Measurements from ENCODE around the gene CSNK1G2.
"Not testable (repeated sequence)": the region's sequence is repeated elsewhere in the genome, so short reads cannot be mapped to it uniquely, and the experiment has no call there.

CSNK1G2 gene

DNA sequence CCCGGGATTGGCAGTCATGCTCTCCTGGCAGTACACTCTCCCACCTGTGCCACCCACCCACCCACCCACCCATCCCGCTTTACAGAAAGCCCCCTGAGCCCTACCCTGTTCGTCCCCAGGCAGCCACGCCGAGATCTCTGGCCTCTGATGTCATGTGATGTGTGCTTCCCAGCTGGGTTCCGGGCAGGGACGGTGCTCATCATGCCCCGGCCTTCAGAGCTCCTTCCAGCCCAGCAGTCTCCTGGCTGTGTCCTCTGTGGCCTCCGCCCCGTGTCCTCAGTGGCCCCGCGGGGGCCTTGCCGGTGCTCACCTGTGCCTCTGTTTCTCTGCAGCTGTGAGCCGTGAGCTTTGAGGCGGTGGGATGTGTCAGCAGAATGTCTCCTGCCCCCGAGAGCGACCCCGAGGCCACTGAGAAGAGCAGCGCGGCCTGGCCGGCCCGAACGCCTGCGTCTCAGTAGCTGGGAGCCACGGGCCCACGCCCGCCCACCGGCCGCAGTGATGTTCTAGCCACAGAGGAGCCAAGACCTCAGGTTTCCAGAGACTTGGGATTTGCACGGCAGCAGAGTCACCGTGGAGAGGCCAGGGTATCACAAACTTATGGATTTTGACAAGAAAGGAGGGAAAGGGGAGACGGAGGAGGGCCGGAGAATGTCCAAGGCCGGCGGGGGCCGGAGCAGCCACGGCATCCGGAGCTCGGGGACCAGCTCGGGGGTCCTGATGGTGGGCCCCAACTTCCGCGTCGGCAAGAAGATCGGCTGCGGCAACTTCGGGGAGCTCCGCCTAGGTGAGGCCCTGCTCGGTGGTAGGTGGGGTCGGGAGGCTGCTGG lies 28.4 kb downstream of the CSNK1G2 start:
- DNase-seq, result no peak

DNA sequence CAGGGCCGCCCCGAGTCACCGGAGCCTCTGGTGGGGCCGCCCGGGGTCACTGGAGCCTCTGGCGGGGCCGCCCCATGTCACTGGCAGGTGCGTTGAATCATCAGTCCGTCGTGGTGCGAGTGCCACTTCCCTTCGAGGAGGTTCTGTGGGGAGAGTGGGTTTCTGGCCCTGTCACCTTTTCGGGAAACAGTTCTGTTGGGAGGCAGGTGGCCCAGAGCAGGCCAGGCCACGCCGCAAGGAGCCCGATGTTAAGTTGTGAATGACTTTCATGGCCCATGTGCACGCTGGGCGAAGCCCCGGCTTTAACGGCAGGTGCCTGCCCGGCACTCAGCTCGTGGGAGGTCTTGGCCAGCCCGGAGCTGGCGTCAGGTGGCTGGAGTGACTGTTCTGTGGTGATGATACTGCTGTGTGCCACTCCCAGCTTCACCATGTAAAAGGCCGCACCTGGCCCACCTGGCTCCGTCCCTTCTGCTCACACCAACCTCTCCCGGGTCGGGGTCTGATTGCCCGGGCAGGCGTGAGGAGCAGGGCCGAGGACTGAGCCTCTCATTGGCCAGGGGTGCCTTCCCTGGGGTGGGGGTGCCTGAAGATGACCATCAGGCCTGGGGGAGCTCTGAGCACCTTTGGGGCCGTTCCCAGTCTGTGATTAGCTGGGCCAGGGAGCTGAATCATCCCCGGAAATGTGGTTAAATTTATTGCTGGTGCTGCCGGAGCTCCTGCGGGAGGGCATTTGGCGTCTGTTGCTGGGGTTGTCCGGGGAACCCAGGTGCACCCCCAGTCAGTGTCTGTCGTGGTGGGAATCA lies 29.2 kb downstream of the CSNK1G2 start:
- no peak for DNase-seq

DNA sequence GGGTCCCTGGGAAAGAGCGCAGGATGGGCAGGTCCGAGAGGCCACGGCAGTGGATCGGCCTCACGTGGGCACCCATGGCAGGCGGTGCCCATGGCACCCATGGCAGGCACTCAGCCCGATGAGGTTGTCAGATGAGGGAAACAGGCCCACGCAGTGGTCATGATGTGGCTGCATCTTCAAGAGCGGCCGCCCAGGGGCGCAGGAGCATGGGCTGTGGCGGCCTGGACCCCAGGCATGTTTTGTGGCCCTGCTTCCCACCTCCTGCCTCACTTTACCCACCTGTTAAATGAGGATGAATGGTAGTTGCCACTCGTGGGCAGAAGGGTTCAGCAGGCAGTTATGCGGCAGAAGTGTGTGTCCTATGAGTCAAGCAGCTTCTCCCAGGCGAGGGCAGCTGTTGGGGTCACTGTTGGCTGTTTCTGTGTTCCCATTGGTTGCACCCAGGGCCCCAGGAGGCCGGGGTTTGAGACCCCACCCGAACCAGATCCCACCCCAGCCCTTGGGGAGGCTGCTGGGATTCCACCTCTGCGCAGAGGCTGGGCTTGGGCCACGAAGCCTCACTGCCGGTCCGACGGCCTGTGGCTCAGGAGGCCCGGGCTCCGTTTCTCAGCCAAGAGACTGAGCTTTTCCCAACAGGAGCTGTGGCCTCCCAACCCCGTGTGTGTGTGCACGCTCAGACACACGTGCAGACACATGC lies 30.0 kb downstream of the CSNK1G2 start:
- DNase-seq, result no peak

DNA sequence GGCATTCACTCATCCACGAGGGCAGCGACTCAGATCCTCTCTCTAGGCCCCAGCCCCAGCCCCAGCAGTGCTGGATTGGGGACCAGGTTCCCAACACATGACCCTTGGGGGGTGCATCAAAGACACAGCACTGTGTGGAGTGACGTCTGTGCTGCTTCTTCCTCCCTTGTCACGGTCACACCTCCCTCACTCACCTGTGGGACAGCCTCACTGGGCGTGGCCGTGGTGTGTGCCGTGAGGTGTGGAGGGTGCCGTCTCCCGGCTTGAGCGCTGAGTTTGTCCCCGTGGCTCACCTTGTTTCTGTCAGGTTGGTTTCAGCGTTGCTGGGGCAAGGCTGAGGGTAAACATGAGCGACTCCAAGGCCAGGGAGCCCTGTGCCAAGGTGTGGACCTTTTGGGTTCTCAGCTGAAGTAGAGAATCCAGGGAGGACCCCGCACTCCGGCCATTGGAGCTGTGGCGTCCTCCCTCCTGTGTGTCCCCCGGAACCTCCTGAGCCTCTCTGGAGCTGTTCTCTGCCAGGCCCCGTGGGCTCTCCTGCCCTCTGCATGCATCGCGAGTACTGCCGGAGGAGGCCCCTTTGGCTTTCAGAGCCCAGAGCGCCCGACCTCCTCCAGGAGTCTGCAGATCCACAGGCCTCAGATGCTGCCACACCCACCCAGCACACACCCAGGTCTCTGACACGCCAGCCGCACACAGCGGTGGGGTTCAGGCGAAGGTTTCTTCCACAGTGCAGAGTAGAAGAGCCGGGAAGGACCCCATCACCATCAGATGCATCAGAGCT lies 33.6 kb downstream of the CSNK1G2 start:
- no peak for DNase-seq

DNA sequence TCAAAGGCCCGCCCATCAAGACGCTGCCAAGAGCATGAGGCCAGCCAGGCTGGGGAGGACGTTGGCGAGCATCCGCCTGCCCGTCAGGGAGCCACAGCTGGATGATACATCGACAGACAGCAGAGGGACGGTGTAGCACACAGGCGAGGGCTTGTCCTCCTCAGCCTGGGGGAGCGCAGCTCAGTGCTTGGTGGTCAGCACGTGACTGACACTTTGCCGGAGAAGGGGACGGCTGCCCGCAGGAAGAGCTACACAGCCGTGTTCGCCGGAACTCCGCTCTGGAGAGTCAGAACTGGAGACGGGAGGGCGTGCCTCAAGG lies 34.1 kb downstream of the CSNK1G2 start:
- no peak for DNase-seq

DNA sequence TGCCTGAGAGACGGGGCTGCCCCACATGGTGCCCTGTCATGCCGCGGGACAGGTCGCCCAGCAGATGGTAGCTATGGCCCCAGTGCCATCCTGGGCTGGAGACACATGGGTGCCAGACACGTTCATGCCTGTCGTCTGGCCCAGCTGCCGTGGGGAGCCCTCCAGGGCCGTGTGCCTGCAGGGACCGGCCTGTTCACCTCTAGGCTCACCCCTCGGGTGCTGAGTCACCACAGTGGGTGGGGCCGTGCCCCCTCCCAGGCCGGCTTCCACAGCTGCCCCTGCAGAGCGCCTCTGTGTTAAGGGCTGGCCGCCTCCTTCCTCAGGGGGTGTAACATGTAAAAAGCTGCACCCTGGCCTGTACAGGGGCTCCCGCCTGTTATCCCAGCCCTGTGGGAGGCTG lies 36.1 kb downstream of the CSNK1G2 start:
- no peak for DNase-seq

DNA sequence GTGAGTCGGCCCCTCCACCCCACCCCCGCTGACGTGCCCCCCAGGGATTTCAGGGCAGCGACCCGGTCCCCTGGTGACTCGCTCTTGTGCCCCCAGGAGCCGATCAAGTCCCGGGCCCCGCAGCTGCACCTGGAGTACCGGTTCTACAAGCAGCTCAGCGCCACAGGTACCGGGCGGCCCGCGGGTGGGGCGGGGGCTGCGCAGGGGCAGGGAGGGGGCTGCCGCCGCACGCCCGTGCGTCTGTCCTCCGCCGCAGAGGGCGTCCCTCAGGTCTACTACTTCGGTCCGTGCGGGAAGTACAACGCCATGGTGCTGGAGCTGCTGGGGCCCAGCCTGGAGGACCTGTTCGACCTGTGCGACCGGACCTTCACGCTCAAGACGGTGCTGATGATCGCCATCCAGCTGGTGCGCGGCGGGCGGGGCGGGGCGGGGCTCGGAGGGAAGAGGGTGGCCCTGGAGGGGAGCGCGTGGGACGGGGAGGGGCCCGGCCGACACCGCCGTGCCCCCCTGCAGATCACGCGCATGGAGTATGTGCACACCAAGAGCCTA lies 37.4 kb downstream of the CSNK1G2 start:
- DNase-seq, result no peak

DNA sequence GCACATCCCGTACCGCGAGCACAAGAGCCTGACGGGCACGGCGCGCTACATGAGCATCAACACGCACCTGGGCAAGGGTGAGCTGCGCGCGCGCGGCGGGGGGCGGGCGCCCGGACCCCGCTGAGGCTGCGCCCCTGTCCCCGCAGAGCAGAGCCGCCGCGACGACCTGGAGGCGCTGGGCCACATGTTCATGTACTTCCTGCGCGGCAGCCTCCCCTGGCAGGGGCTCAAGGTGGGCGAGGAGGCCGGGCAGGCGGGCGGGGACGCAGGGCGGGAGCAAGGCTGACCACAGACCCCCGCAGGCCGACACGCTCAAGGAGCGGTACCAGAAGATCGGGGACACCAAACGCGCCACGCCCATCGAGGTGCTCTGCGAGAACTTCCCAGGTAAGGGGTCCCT lies 38.0 kb downstream of the CSNK1G2 start:
- no peak for DNase-seq

DNA sequence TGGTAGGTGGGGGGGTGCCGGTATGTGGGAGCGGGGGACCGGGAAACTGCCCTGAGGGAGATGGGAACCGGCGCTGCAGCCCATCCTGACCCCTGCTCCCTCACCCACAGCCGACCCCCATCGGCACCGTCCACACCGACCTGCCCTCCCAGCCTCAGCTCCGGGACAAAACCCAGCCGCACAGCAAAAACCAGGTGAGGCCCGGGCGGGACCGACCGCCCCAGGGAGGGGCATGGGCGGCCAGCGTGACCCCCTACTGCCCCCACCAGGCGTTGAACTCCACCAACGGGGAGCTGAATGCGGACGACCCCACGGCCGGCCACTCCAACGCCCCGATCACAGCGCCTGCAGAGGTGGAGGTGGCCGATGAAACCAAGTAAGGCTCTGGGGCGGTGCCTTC lies 38.7 kb downstream of the CSNK1G2 start:
- no peak for DNase-seq

DNA sequence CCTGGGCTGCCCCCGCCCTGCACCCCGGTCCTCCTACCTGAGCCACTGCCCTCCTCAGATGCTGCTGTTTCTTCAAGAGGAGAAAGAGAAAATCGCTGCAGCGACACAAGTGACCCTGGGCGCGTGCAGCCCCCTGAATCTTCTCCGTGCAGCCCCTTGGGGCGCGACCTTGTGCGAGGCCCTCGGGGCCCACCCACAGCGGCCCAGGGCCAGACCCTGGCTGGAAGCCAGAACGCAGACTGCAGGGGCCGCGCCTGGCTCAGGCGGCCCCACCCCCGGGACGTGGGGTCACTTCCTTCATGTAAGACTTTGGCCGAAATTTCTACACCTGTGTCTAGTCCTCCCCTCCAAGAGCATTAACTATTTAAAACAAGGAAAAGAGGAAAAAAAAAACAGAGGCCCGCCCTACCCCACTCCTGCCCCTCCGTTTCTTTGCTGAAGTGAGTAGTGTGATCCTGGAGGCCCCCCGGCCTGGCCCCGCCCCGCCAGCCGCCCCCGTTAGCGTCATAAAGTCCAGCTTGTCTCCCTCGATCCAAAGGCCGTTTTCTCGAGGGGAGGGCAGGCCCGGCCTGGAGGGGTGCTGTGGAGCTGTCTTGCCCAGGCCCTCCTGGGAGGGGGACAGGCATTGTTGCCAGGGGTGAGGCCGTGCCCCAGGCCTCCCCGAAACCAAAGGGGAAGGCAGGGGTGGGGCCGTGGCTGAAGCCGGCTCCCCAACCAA lies 39.3 kb downstream of the CSNK1G2 start:
- no peak for DNase-seq

DNA sequence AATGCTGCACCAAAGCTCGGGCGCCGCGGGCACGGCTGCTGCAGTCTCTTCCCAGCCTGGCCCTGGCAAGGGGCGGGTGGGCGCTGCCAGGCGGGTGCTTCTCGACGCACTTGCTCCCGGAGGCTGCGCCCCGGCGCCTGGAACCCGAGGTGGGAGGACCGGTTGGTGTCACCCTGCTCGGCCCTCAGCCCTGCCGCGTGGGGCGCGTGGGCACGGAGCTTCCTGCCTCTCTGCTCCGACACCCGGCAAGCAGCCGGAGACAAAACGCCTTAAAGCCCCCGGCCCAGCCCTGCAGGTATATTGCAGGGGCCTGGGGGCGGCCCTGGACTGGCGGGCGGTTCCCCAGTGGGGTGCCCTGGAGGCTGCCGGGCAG lies 39.8 kb downstream of the CSNK1G2 start:
- DNase-seq, result no peak

DNA sequence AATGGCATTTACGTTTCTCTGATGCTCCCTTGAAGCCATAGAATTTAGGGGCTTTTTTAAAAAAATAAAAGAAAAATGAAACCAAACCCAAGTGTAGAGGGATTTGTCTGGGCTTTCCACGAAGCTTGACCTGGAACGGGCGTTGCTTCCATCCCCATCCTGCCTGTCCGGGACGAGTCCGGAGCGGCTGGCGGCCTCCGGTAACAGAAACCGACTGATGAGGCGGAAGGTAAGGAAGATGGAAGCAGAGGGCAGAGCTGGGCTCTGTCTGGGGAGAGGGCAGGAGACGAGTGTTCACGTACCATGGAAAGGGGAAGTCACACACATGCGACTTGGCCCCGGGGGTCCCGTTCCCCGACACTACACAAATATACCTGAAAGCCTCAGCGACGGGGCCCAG lies 40.3 kb downstream of the CSNK1G2 start:
- no peak for DNase-seq

DNA sequence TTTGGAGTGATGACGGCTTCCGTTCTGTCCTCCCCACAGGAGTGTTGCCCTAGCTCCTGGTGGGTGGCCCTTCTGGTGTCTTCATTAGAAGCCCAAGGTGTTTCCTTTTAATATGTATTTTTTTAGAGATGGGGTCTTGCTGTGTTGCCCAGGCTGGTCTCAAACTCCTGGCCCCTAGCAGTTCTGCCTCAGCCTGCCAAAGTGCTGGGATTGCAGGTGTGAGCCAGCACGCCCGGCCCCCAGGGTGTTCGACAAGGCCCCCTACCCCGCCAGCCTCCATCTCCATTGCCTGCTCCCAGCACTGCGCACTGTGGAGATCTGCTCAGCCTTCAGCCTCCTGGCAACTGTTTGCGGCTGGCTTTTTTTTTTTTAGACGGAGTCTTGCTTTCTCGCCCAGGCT lies 43.4 kb downstream of the CSNK1G2 start:
- no peak for DNase-seq

DNA sequence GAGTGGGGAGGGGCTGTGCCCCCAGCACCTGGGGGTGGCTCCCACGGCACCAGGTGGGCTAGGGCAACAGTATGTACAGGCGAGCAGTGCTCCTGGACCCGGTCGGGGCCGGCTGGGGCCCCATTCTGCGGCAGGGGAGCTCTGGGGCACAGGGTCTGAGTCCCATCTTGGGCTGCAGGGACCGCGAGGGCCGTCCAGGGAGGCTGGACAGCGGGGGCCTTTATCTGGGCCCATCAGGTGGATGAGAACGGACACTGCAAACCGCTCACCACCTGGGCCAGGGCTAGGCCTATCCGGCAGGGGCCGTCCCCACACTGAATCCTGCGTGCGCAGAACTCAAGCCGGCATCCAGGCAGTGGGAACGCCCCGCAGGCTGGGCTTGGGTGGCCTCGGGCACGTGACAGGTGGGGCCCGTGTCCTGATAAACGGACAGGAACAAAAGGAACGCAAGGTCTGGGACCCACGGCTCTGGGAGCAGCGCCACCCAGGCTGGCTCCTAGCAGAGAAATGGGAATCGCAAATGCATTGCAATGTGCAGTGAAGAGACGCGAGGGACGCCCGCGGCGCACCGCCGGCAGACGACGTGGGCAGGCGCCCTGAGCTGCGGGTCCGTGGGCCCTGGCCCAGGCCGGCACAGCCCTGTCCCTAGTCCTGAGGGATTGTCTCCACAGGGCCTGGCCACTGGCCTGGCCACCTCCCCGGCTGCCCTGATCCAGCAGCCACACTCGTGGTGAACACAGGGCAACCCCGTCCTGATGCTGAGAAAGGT lies 44.8 kb downstream of the CSNK1G2 start:
- no peak for DNase-seq

DNA sequence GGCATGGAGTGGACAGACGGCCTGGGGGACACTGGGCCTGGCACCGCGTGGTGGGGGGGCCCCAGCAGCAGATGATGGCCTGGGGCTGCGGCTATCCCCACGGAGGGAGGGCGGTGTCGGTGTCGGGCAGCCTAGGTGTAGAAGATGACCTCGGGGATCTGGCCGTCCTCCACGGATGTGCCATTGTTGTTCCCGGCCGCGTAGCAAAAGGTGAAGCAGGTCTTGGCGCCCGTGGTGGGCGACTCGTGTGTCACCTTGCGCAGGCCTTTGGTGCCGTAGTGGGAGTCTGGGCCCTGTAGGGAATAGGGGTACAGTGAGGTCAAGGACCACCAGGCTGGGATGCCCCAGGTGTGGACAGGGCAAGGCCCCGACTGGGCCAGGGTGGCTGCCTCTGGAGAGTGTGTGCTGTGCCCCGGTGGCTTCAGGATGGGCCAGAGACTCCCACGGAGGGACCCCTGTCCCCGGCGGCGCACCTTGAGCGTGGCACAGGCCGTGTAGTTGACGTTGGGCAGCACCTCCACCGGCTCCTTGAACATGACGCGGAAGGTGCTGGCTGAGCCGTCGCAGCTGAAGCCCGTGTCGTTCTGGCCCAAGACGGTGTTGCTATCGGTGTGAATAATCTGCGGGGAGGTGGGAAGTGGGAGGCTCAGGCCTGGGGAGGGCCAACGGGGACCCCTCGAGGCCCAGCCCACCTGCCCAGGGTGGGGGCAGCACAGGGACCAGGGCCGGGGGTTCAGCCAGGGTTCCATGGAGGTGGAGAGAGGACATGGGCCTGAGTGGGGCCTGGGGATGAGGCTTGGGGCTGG lies 45.6 kb downstream of the CSNK1G2 start:
- DNase-seq, result no peak

DNA sequence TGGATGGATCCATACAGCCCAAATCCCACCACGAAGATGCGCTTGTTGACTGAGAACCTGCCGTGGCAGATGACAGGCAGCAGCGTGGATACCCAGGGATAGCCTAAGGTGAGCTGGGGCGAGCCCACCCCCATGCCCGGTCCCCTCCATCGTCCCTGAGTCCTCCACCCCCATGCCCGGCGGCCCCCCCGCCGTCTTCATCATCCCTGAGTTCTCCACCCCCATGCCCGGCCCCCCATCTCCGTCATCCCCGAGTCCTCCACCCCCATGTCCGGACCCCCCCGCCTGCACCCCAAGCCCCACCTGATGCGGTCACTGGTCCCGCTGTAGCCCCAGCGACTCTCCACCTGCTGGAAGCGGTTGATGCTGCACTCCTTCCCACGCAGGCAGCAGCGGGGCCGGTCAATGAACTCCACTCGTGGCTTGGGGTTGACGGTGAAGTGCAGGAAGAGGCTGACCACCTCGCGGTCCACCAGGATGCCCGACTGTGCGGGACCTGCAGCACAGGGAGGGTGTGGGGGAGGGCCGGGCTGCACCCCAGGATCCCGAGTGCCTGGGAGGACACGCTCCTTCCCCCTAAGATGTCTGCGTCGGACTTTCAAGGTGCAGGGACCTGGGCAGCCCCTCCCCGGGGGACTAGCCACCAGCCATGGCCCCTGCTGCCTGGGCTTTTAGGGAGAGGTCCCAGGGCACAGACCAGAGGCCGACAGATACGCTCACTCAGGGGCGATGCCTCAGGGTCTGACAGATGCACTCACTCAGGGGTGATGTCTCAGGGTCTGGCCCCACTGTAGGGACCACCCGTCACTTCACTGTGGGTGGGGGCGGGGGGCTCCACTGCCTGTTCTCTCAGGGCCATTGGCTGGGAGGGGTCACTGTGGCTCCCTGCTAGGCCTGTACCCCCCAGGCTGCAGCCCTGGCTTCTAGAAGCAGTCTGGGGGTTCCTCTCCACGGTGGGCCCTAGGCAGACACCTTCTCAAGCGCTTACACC lies 46.5 kb downstream of the CSNK1G2 start:
- no peak for DNase-seq

DNA sequence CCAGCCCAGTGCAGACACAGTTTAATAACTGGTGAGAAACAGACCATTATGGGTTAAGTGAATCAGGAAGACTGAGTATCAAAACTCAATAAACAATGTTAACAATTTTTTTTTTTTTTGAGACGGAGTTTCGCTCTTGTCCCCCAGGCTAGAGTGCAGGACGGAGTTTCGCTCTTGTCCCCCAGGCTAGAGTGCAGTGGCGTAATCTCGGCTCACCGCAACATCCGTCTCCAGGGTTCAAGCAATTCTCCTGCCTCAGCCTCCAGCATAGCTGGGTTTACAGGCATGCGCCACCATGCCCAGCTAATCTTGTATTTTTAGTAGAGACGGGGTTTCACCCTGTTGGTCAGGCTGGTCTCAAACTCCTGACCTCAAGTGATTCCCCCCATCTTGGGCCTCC lies 47.5 kb downstream of the CSNK1G2 start:
- DNase-seq, result not testable (repeated sequence)

DNA sequence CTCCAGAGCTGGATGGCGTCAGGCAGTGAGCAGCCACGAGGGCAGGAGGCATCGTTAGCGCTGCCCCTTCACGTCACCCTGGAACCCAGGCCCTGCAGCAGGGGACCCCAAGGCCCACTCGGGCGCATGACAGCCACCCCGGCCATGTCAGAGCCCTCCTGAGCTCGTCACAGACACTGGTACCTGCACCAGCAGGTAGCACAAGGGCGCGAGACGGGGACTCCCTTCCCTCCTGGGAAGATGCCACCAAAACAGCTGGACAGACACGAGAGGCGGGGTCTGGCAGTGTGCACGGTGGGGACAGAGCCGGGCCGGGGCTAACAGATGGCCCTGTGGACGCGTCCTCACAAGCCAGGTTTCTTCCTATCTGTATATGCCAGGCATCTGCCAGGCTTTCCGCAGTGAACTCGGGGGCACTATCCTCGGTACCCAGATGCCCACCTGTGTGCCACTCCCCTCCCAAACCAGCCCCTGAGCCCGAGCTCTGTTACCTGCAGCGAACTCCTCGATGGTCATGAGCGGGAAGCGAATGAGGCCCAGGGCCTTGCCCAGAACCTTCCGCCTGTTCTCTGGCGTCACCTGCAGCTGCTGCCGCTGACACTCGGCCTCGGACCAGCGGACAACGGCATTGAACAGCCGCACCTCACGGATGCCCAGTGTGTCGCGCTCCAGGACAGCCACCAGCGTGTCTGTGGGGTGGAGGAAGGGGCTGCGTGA lies 48.7 kb downstream of the CSNK1G2 start:
- DNase-seq, result no peak

All from activated effector memory CD4-positive, alpha-beta T cell treated with Interleukin-2 at 50 U/mL for 16 hours (primary cell).